Measurements from ENCODE around the gene LEF1. TPM values are rescaled to one million over a fixed set of nuclear protein-coding genes. Genes with fewer than 3 reads are reported as not detected.

LEF1 gene
- total and polyA plus RNA-seq, 2 of the 8 experiments (the other 6 are each of a cell fraction or from before 2014, with no cell fraction given), result 2.6 to 5.2 TPM

GRCh38 chr4:108072300-108072699 is 96.4 kb downstream of the LEF1 start (continued):
- TF ChIP-seq CHD7 (IDR thresholded peaks at IDR 0.05; ENCODE audit: insufficient replicate concordance, low read length) (no peak), TCF12 (IDR thresholded peaks at IDR 0.05; ENCODE audit: low read depth, low read length) (no peak), CBX5 (IDR thresholded peaks at IDR 0.05; ENCODE audit: low read depth, low read length) (no peak), GTF2F1 (IDR thresholded peaks at IDR 0.05; ENCODE audit: borderline replicate concordance, low read depth, low read length) (no peak), TAF1 (IDR thresholded peaks at IDR 0.05; ENCODE audit: low read depth, low read length) (no peak), MAX (IDR thresholded peaks at IDR 0.05) (no peak), KDM5A (IDR thresholded peaks at IDR 0.05; ENCODE audit: low read length) (no peak), FOSL1 (IDR thresholded peaks at IDR 0.05; ENCODE audit: insufficient read depth, low read depth, low read length) (no peak), SP1 (IDR thresholded peaks at IDR 0.05; ENCODE audit: low read depth, low read length) (no peak), TBP (IDR thresholded peaks at IDR 0.05; ENCODE audit: low read depth, low read length) (no peak), EP300 (IDR thresholded peaks at IDR 0.05; ENCODE audit: borderline replicate concordance in 1 of 2, low read depth in 2 of 2, low read length in 2 of 2) (no peak), RBBP5 (IDR thresholded peaks at IDR 0.05; ENCODE audit: borderline replicate concordance, low read depth, low read length) (no peak)

Measured in H1 (cell line).